Activated effector memory CD4-positive, alpha-beta T cell treated with Interleukin-2 at 50 U/mL for 16 hours (primary cell): ENCODE data around the gene PDCD1.

Source experiments
- DNase-seq: peaks from one replicate; pipeline ENCODE4 v3.0.0-alpha.2; 2020

The PDCD1 gene

GRCh38 chr2:241895427-241895711 lies 36.7 kb upstream of the PDCD1 start:
- no peak for DNase-seq

DNA sequence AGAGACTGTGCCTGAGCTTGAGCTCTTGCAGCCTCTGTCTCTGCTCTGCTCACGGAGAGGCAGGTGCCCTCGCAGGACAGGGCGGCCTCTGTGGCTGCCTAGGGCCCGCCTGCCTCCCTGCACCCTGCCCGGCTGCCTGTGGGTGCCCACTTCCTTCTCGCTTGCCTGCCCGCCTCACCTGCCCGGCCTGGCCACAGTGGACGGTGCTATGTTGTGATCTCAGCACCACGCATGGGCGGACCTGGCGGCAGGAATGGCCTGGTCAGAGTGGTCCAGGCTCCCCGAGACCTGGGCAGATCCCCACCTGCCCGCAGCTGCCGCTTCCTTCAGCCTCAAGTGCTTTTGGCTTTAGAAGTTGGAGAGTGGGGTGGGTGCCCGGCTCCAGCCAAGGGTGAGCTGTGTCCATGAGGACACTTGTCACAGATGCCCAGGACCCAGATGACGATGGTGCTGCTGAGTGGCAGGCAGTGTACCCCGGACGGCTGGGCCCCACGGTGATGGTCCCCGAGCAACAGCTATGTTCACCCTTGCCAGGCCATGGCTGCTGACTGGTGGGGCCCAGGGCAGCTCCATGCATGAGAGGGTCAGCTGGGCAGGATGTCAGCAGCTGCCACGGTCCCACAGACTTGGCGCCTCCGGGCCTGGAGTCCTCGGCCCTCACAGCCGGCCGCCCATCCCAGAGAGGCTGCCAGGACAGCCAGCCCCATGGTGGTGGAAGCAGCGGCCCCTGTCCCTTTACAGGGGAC lies 36.2 kb upstream of the PDCD1 start:
- DNase-seq = no peak

DNA sequence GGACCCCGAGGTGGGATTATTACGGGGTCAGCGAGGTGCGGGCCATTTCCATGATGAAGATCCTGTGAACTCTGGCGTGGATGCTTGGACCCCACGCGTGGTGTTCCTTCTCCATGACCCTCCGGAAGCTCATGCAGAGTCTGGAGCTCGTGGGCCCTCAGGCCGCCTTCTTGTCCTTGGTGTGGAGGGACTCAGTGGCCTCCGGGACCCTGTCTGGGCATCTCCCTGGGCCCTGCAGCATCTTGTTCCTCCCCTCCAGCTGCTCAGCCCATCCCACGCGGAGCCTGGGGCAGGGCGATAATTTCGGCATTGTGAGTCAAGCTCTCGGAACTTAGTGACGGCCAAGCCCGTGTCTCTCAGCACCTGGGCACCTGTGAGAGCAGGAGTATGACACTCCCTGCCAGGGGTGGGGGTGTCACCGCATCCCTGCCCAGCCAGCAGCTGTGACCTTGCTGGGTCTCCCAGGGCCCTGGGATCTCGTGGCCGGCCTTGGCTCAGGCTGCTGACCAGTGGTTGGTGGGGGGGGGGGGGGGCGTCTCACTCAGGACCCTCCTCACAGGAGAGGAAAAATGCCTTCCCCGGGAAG lies 35.5 kb upstream of the PDCD1 start:
- DNase-seq = no peak

DNA sequence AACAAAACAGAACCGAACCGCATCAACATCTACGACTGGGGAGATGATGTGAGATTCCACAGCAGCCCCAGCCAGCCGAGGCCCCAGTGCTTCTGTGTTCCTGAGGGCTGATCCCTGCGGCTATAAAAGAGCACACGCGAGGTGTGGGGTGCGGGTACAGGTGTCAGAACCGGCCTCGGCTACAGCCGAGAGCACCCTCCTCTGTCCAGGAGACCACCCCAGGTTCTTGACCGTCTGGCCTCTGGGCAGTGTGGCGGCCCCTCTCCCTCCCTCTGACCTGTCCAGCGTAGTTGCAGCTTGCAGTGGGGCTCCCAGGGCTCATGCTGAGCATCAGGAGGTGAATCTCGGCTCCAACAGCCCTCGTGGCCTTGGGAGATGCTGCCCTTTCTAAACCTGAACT lies 34.6 kb upstream of the PDCD1 start:
- DNase-seq = no peak

- DNase-seq = no peak
These were observed 33.8 kb upstream of the PDCD1 start for GRCh38 chr2:241892299-241893137.

GRCh38 chr2:241891988-241892298 lies 33.2 kb upstream of the PDCD1 start:
- no peak for DNase-seq

- DNase-seq = no peak
These were observed 32.8 kb upstream of the PDCD1 start for GRCh38 chr2:241891315-241891987.

GRCh38 chr2:241890524-241891235 lies 32.0 kb upstream of the PDCD1 start:
- no peak for DNase-seq

- DNase-seq = no peak
These were observed 29.9 kb upstream of the PDCD1 start for GRCh38 chr2:241888641-241889040.

GRCh38 chr2:241887806-241888522 lies 29.3 kb upstream of the PDCD1 start:
- DNase-seq = no peak

DNA sequence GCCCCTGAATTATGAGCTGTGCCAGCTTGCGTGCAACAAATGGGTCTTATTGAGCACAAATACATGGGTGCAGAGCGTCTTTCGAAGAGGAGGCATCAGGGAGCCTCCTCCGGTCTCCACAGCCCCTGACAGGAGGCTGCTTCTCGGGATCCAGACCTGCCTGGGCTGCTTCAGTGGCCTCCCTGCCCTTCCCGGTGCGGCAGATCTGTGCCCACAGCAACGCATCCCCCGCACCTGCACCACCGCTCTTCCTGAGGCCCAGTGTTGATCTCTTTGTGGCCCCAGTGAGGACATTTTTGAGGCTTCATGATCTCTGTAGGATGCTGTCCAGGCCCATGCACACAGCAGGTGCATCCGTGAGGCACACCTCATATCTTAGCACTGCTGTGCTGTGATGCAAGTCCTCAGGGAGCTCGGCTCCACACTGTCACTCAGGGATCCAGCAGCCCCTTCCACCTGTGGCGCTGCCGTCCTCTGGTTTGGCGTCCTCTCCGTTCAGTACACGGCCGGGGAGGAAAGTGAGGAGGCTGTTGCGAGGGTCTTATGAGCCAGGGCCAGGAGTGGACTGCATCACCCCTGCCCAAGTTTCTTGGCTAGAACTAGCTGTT lies 28.2 kb upstream of the PDCD1 start:
- DNase-seq = no peak

DNA sequence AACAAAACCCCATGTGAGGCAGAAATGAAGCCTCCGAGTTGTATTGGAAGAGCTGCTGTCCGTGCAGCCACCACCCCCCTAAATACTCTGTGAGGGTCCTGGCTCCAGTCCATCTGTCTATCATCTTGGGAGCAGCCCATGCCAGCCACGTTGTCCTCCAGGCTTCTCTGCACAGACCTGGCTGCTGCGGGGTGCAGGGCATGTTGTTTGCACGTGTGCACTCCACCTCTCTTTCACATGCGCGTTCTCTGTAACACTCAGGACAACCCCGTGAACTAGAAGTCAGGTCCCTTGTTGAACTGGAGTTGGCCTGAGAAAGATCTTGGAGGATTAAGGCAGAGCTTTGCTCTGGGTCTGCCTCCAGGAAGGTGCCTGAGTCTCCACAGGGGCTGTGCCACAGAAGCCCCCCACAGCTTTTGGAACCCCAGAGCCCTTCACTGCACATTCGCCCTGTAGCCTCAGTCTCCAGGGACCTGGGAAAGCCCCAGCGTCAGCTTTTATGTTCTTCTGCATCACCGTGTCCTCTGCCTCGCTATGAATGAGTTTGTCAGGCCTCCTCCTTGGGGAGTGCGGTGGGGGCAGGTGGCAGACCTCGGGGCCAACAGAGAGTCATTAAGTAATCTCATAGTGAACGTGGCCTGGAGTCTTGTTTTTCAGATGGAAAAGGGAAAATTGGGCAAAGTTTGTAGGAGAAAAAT lies 27.4 kb upstream of the PDCD1 start:
- DNase-seq = no peak

- no peak for DNase-seq
These were observed 26.7 kb upstream of the PDCD1 start for GRCh38 chr2:241885291-241885945.

DNA sequence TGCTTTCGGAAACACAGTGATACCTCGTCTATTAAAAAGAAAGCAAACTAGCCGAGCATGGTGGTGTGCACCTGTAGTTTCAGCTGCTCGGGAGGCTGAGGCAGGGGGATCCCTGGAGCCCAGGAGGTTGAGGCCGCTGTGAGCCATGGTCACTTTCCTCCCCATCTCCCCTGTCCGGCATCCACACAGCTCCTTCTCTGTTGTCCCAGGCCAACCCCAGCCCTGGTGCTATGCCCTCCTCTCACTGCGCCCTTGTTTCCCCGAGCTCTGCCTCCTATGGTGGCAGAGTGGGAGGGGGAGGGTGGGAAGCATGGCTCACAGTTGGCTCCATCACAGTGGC lies 26.2 kb upstream of the PDCD1 start:
- no peak for DNase-seq

DNA sequence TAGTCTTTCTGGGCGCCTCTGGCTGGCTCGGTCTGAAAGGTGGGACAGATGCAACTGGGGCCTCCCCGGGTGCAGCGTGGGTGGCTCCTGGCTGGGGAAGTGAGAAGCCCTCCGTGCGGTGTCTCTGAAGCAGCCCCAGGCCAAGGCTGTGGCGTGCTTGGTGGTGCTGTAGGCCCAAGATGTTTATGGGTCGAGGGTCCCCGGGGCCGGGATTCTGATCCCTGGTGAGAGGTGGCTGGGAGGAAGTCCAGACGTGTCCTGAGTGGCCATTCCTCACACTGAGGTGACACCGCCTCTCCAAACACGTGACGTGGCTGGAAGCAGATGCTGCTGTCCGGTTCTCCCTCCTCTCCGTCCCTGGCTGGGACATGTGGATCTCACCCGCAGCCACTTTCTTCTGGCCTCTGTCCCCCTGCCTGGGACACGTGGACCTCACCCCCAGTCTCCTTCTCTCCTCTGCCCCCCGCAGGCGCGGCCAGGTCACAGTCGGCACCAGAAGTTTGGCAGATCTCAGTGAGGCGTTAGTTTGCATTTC lies 23.5 kb upstream of the PDCD1 start:
- DNase-seq = no peak

DNA sequence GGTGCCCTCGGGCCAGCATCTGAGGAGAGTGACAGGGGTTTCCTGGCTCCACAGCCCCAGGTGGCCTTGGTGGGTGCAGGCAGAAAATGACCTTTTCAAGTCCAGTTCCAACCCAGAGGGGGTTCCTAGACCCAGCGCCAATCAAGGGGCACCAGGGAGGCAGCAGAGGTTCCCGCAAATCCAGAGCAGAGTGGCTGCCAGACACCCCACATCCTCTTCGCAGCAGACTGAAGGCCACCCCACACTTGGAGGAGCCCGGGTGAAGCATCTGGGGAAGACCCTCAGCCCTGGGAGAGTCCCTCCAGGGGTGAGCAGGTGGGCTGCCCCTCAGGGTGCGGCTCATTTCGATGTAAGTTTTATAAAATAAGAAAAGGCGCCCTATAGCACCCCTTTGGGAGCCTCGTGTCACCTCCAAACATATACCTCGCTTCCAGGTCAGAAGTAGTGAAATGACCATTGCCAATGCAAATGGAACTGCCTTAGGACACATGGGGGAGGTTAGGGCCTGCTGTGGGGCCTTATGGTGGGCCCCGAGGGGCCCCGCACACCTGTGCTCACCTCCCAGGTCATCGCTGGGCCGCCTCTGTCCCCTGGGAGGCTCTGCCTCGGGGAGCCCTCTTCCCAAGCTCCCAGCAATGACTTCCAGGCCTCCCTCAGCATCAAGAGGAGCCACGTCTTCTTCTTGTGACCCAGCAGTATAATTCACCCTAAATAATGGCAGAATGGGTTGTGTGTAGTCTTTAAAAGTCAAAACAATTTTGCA lies 21.8 kb upstream of the PDCD1 start:
- DNase-seq = no peak

- DNase-seq = no peak
These were observed 20.6 kb upstream of the PDCD1 start for GRCh38 chr2:241879326-241879725.

GRCh38 chr2:241877989-241878970 lies 19.6 kb upstream of the PDCD1 start:
- peak; percentile 59 for DNase-seq
